ENCODE results near the gene CSRP3.

- no peak for TF ChIP-seq CTCF (IDR thresholded peaks at IDR 0.05)
- TF ChIP-seq EP300 (IDR thresholded peaks at IDR 0.05): no peak
These were observed 42.3 kb upstream of the CSRP3 start for GRCh38 chr11:19244084-19244483.
